ENCODE data around the gene PRKG1. TPM values are rescaled to one million over a fixed set of nuclear protein-coding genes. Genes with fewer than 3 reads are reported as not detected.

The PRKG1 gene
- total and polyA plus RNA-seq, 2 of the 4 experiments (the other 2 are of a cell fraction), result 3.5 to 18.3 TPM

DNA sequence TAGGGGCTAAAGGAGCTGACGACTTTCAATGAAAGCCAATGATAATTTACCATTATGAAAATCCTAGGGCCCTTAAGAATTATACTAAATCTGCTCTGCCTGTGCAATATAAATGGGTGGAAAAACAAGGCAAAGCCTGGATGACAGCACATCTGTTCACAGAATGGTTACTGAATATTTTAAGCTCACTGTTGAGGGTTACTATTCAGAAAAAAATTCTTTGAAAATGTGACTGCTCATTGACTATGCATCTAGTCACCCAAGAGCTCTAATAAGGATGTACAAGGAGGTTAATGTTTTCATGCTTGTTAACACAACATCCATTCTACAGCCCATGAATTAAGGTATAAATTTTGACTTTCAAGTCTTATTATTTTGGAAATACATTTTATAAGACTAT lies 1248.6 kb downstream of the PRKG1 start:
- Histone ChIP-seq H3K23ac (ENCODE audit: low read depth, low read length) (0 out of 2 replicates have a peak overlapping the region, but pooled peaks have one; percentile 50), H3K4ac (ENCODE audit: low read depth, low read length) (peak overlapping the region; percentile 54; the same call in 1 of the 2 replicates), H2AK9ac (replicated peaks; ENCODE audit: low read depth, low read length, poor library complexity) (no peak overlapping the region), H3K18ac (ENCODE audit: low read depth, low read length) (peak overlapping the region; percentile 73; the same call in 1 of the 2 replicates), H2BK20ac (ENCODE audit: low read depth, low read length) (peak overlapping the region; percentile 92; the same call in 1 of the 2 replicates), H3K9me1 (ENCODE audit: insufficient read depth, low read length) (no peaks in the 10 kb centered on the region; the same call in 1 of the 2 replicates), H2BK120ac (ENCODE audit: low read depth, low read length) (peak overlapping the region; percentile 81; the same call in 1 of the 2 replicates), H3K4me3 (ENCODE audit: insufficient read depth, low read depth, low read length) (no peak overlapping the region), H3K4me1 (ENCODE audit: control insufficient read depth, insufficient read depth, low read length) (peaks cover 1% of the 10 kb centered on the region; the same call in 1 of the 2 replicates), H3K79me1 (ENCODE audit: low read depth in 1 of 2, low read length in 2 of 2) (peaks cover 0 to 3% of the 10 kb centered on the region in 2 experiments; a peak in 1 of 4 replicates), H3K56ac (ENCODE audit: extremely low read depth, insufficient read depth, low read length) (no peak overlapping the region), H3K9me3 (ENCODE audit: control insufficient read depth, insufficient read depth, low read length) (no peaks in the 10 kb centered on the region), H4K8ac (ENCODE audit: low read depth in 2 of 2, low read length in 2 of 2) (peak overlapping the region; percentile 26 to 50; a peak in 2 of 4 replicates), H2BK5ac (ENCODE audit: low read depth, low read length, poor library complexity, severe bottlenecking) (peak overlapping the region; percentile 67), H3K27me3 (ENCODE audit: control insufficient read depth, insufficient read depth, low read length) (no peaks in the 10 kb centered on the region), H3K27ac (ENCODE audit: insufficient read depth, low read length) (no peak overlapping the region), H4K20me1 (ENCODE audit: insufficient read depth, low read length) (no peaks in the 10 kb centered on the region), H3K4me2 (ENCODE audit: low read depth, low read length) (no peak overlapping the region), H2BK15ac (ENCODE audit: low read depth, low read length) (no peak overlapping the region), H4K91ac (ENCODE audit: insufficient read depth, low read depth, low read length) (no peak overlapping the region), H3K14ac (replicated peaks; ENCODE audit: low read depth, low read length) (no peak overlapping the region), H2AFZ (replicated peaks; ENCODE audit: low read length, poor library complexity) (no peak overlapping the region), H3K36me3 (ENCODE audit: control insufficient read depth, insufficient read depth, low read length) (no peaks in the 10 kb centered on the region), H3K9ac (ENCODE audit: low read depth, low read length) (no peak overlapping the region), H4K5ac (ENCODE audit: low read depth, low read length) (peak overlapping the region; percentile 67; the same call in 1 of the 2 replicates), H2AK5ac (ENCODE audit: low read depth, low read length) (no peak overlapping the region)
- no peak for TF ChIP-seq MAZ (IDR thresholded peaks at IDR 0.05; ENCODE audit: borderline replicate concordance, low read depth, low read length)
- no peak for TF ChIP-seq RAD21 (IDR thresholded peaks at IDR 0.05; ENCODE audit: low read length)
- TF ChIP-seq CHD1 (IDR thresholded peaks at IDR 0.05; ENCODE audit: low read depth, low read length), result no peak
- no peak for TF ChIP-seq BHLHE40 (IDR thresholded peaks at IDR 0.05; ENCODE audit: low read depth, low read length)
- TF ChIP-seq NFE2L2 (IDR thresholded peaks at IDR 0.05; ENCODE audit: low read depth, low read length), result no peak
- TF ChIP-seq, protein P1, sequence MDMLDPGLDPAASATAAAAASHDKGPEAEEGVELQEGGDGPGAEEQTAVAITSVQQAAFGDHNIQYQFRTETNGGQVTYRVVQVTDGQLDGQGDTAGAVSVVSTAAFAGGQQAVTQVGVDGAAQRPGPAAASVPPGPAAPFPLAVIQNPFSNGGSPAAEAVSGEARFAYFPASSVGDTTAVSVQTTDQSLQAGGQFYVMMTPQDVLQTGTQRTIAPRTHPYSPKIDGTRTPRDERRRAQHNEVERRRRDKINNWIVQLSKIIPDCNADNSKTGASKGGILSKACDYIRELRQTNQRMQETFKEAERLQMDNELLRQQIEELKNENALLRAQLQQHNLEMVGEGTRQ (IDR thresholded peaks at IDR 0.05; ENCODE audit: low read depth, low read length), result no peak
- no peak for TF ChIP-seq POLR2A (IDR thresholded peaks at IDR 0.05; ENCODE audit: low read depth, low read length)
- dilution Hi-C loops (cut with HindIII; ENCODE audit: low sequenced_read_pairs, unreplicated experiment), result no loop called here
- intact Hi-C loops (cut with micrococcal nuclease), result no loop called here
- POLR2A ChIA-PET (ENCODE audit: unreplicated experiment), result no interaction called here
- WGBS, 2 experiments (ENCODE audit: extremely low coverage in 2 of 2, insufficient read length in 1 of 2), result no CpG with 5 or more reads among the region's 1 CpG
- ATAC-seq (ENCODE audit: low read depth), result no peak
- DNase-seq, result peak; percentile 19
- BruUV-seq (replicated peaks), result no TSS peak
- in situ Hi-C loops (cut with MboI; ENCODE audit: low sequenced_read_pairs), result no loop called here
- CTCF ChIA-PET, result interaction anchor here (1.7 kb wide), 1 partner anchor 11 kb away, joined by 4 read pairs; no protein-coding TSS in a partner anchor
